ENCODE results near the gene DSEL. TPM values are rescaled to one million over a fixed set of nuclear protein-coding genes. Genes with fewer than 3 reads are reported as not detected.

The DSEL gene
- total and polyA plus RNA-seq, 2 donors (not counting 1 experiment from before 2014, with no cell fraction given) = 0.10 to 0.37 TPM

DNA sequence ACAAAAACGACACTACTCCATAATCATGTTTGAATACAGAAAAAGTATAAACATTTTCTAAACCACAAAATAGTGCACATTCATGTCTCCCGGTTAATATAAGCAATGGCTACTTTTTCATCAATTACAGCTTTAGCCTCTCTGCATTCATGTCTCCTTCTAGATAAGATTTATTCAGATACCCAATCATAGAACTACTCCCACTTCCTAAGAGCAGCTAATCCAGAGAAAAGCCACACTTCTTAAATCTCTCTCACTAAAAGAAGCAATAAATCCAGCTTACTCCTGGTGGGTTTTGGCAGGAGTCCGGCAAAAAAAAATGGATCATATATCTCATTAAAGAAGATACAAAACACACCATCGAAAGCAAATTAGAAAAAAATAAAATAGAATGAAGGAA, 20.1 kb downstream of the DSEL start:
- H3K27ac Mint-ChIP-seq = no peak overlapping the region
- H3K4me2 ChIP-seq (replicated peaks; ENCODE audit: low read depth, low read length, poor library complexity, severe bottlenecking) = no peak overlapping the region
- H3K4me1 ChIP-seq (ENCODE audit: control insufficient read depth in 2 of 2, insufficient read depth in 2 of 2, low read length in 2 of 2) = no peaks in the 10 kb centered on the region
- peaks cover 6% of the 10 kb centered on the region for H3K9me3 Mint-ChIP-seq (ENCODE audit: insufficient read depth)
- CTCF ChIA-PET = no interaction called here
- WGBS (ENCODE audit: insufficient coverage) = 71% methylated on average over 2 of the region's 4 CpGs
- H4K20me1 ChIP-seq (ENCODE audit: control insufficient read depth, insufficient read depth, low read length, poor library complexity, severe bottlenecking) = no peaks in the 10 kb centered on the region
- no peaks in the 10 kb centered on the region for H3K79me2 ChIP-seq (ENCODE audit: control insufficient read depth, insufficient read depth, low read length)
- POLR2A ChIA-PET = no interaction called here
- intact Hi-C loops (cut with micrococcal nuclease) = no loop called here
- H3K4me3 Mint-ChIP-seq = no peak overlapping the region
- H3K4me3 ChIP-seq (ENCODE audit: control extremely low read depth in 1 of 5, extremely low read depth in 1 of 5, insufficient read depth in 1 of 5, low read depth in 2 of 5, low read length in 4 of 5) = no peak overlapping the region
- no peaks in the 10 kb centered on the region for H3K4me1 Mint-ChIP-seq
- no peaks in the 10 kb centered on the region for H3K27me3 Mint-ChIP-seq
- no peak overlapping the region for H2AFZ ChIP-seq (ENCODE audit: insufficient read depth, low read depth, low read length, poor library complexity, severe bottlenecking)
- DNase-seq = no peak
- no peaks in the 10 kb centered on the region for H3K9me3 ChIP-seq (ENCODE audit: control extremely low read depth in 1 of 3, control insufficient read depth in 2 of 3, insufficient read depth in 1 of 3, low read length in 2 of 3)
- H3K27ac ChIP-seq (ENCODE audit: low read length in 2 of 2) = no peak overlapping the region
- no peaks in the 10 kb centered on the region for H3K27me3 ChIP-seq (replicated peaks in 1 of 4; ENCODE audit: control extremely low read depth in 1 of 4, control insufficient read depth in 3 of 4, insufficient read depth in 4 of 4, low read length in 3 of 4)
- no peak for TF ChIP-seq EZH2 (IDR thresholded peaks at IDR 0.05; ENCODE audit: borderline replicate concordance, insufficient read depth, low read depth, low read length, poor library complexity, severe bottlenecking)
- H3K36me3 ChIP-seq (replicated peaks in 1 of 2; ENCODE audit: control extremely low read depth in 1 of 2, control insufficient read depth in 1 of 2, extremely low read depth in 1 of 2, insufficient read depth in 2 of 2, low read length in 1 of 2) = no peaks in the 10 kb centered on the region
- H3K9ac ChIP-seq (ENCODE audit: low read length) = no peak overlapping the region
- no peak for ATAC-seq (ENCODE audit: low read depth)

- no peak overlapping the region for H3K27ac ChIP-seq (ENCODE audit: low read length in 2 of 2)
- no peak overlapping the region for H3K9ac ChIP-seq (ENCODE audit: low read length)
- ATAC-seq (ENCODE audit: low read depth) (no peak), DNase-seq (no peak)
- H3K27me3 ChIP-seq (replicated peaks in 1 of 4; ENCODE audit: control extremely low read depth in 1 of 4, control insufficient read depth in 3 of 4, insufficient read depth in 4 of 4, low read length in 3 of 4) = no peaks in the 10 kb centered on the region
- Mint-ChIP-seq H3K9me3 (ENCODE audit: insufficient read depth) (no peaks in the 10 kb centered on the region), H3K27ac (no peak overlapping the region), H3K4me1 (no peaks in the 10 kb centered on the region), H3K27me3 (no peaks in the 10 kb centered on the region), H3K4me3 (no peak overlapping the region)
- intact Hi-C loops (cut with micrococcal nuclease) = no loop called here
- no peaks in the 10 kb centered on the region for H3K79me2 ChIP-seq (ENCODE audit: control insufficient read depth, insufficient read depth, low read length)
- no peaks in the 10 kb centered on the region for H4K20me1 ChIP-seq (ENCODE audit: control insufficient read depth, insufficient read depth, low read length, poor library complexity, severe bottlenecking)
- no peak for TF ChIP-seq EZH2 (IDR thresholded peaks at IDR 0.05; ENCODE audit: borderline replicate concordance, insufficient read depth, low read depth, low read length, poor library complexity, severe bottlenecking)
- TF ChIP-seq, protein P1, sequence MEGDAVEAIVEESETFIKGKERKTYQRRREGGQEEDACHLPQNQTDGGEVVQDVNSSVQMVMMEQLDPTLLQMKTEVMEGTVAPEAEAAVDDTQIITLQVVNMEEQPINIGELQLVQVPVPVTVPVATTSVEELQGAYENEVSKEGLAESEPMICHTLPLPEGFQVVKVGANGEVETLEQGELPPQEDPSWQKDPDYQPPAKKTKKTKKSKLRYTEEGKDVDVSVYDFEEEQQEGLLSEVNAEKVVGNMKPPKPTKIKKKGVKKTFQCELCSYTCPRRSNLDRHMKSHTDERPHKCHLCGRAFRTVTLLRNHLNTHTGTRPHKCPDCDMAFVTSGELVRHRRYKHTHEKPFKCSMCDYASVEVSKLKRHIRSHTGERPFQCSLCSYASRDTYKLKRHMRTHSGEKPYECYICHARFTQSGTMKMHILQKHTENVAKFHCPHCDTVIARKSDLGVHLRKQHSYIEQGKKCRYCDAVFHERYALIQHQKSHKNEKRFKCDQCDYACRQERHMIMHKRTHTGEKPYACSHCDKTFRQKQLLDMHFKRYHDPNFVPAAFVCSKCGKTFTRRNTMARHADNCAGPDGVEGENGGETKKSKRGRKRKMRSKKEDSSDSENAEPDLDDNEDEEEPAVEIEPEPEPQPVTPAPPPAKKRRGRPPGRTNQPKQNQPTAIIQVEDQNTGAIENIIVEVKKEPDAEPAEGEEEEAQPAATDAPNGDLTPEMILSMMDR (IDR thresholded peaks at IDR 0.05) = no peak
- H3K9me3 ChIP-seq (ENCODE audit: control extremely low read depth in 1 of 3, control insufficient read depth in 2 of 3, insufficient read depth in 1 of 3, low read length in 2 of 3) = no peaks in the 10 kb centered on the region
- no peak overlapping the region for H3K4me2 ChIP-seq (replicated peaks; ENCODE audit: low read depth, low read length, poor library complexity, severe bottlenecking)
- ChIA-PET POLR2A (no interaction called here), CTCF (no interaction called here)
- no peaks in the 10 kb centered on the region for H3K36me3 ChIP-seq (replicated peaks in 1 of 2; ENCODE audit: control extremely low read depth in 1 of 2, control insufficient read depth in 1 of 2, extremely low read depth in 1 of 2, insufficient read depth in 2 of 2, low read length in 1 of 2)
- no peak overlapping the region for H2AFZ ChIP-seq (ENCODE audit: insufficient read depth, low read depth, low read length, poor library complexity, severe bottlenecking)
- no peak overlapping the region for H3K4me3 ChIP-seq (ENCODE audit: control extremely low read depth in 1 of 5, extremely low read depth in 1 of 5, insufficient read depth in 1 of 5, low read depth in 2 of 5, low read length in 4 of 5)
- no peaks in the 10 kb centered on the region for H3K4me1 ChIP-seq (ENCODE audit: control insufficient read depth in 2 of 2, insufficient read depth in 2 of 2, low read length in 2 of 2)
Observed at GRCh38 chr18:67486534-67486933, 30.0 kb downstream of the DSEL start.
